HuH-7 (cell line): Measurements from ENCODE around the gene NDUFB3.
A peak's percentile ranks its signal among the peaks of the same experiment; 100 is the strongest.
"Not testable (repeated sequence)": the region's sequence is repeated elsewhere in the genome, so short reads cannot be mapped to it uniquely, and the experiment has no call there.

Experiments
- DNase-seq: peaks from one replicate; pipeline ENCODE4 v3.0.0; 2011; ENCODE audit warnings: low spot score

NDUFB3 gene

DNA sequence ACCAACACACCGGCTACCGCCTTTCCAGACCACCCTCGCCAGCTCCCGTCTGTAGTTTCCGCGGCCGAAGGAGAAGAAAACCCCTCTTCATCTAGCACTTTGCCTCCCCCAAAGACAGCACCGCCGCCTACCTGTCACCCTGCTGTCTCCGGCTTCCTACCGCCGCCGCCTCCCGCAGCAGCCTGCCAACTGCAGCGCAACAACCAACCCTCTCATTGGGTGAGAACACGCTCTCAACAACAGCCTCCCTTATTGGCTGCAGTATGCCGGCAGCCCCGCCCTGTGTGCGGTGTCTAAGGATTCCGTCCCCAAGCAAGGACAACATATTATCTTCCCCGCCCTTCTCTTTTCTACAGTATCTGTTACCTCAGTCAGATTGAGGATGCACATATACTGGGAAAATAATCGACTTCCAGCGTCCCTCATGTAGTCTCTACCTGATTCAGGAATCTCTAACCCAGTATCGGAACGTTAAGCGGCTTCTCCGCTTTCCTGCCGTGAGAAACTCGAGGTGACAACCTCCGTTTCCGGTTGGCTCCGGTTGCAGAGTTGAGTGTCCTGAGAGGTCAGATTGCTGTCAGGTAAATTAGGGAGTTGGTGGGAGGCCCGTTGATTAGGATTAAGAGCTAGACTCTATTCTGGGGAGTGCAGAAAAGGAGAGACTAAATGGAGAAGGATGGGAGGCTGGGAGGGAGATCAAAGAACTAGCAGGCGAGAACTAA, at the start of gene NDUFB3, which contains the start of gene HYCC2:
TSS of gene NDUFB3 (plus strand) at position 523 of the 722 bp plus-strand sequence. CDS start 6,882 bp downstream, outside the sequence.
TSS of gene HYCC2 (minus strand) at position 193 of the 722 bp plus-strand sequence. CDS start 47,662 bp downstream, outside the sequence.
- DNase-seq: peak; percentile 93

DNA sequence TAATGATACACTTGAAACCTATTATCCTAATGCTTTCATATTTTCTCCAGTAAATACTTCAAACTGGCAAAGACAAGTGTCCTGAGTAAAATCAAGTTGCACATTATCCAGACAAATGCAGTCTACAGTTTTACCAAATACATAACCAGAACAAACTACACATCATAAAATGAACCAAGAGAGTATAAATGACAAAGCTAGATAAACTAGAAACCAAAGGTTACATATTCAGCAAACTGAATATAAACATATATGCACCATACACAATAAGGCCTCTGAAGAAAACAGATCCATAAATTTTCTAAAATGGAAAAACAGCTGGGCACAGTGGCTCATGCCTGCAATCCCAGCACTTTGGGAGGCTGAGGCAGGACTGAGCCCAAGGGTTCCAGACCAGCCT, 47.3 kb upstream of the NDUFB3 start:
- no peak for DNase-seq

DNA sequence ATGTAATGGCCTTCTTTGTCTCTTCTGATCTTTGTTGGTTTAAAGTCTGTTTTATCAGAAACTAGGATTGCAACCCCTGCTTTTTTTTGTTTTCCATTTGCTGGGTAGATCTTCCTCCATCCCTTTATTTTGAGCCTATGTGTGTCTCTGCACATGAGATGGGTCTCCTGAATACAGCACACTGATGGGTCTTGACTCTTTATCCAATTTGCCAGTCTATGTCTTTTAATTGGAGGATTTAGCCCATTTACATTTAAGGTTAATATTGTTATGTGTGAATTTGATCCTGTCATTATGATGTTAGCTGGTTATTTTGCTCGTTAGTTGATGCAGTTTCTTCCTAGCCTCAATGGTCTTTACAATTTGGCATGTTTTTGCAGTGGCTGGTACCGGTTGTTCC, 37.4 kb upstream of the NDUFB3 start:
- DNase-seq: not testable (repeated sequence)

DNA sequence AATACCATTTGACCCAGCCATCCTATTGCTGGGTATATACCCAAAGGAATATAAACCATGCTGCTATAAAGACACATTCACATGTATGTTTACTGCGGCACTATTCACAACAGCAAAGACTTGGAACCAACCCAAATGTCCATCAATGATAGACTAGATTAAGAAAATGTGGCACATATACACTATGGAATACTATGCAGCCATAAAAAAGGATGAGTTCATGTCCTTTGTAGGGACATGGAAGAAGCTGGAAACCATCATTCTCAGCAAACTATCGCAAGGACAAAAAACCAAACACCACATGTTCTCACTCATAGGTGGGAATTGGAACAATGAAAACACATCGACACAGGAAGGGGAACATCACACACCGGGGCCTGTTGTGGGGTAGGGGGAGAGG, 33.4 kb upstream of the NDUFB3 start:
- not testable (repeated sequence) for DNase-seq

DNA sequence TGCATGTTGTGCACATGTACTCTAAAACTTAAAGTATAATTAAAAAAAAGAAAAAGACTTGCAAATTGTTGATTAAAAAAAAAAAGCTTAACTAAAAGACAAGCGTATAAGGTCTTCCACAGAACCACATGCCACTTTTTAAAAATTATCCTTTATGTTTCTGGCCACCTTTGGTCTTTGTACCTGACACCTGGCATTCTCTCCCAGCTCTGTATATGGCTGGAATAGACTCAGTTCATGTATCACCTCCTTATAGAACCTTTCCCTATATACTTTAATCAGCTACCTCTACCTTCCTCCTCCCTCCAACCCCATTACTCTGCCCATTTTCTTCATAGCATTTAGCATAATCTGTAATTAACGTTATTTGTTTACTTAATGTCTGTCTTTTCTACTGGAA, 32.9 kb upstream of the NDUFB3 start:
- DNase-seq: no peak

DNA sequence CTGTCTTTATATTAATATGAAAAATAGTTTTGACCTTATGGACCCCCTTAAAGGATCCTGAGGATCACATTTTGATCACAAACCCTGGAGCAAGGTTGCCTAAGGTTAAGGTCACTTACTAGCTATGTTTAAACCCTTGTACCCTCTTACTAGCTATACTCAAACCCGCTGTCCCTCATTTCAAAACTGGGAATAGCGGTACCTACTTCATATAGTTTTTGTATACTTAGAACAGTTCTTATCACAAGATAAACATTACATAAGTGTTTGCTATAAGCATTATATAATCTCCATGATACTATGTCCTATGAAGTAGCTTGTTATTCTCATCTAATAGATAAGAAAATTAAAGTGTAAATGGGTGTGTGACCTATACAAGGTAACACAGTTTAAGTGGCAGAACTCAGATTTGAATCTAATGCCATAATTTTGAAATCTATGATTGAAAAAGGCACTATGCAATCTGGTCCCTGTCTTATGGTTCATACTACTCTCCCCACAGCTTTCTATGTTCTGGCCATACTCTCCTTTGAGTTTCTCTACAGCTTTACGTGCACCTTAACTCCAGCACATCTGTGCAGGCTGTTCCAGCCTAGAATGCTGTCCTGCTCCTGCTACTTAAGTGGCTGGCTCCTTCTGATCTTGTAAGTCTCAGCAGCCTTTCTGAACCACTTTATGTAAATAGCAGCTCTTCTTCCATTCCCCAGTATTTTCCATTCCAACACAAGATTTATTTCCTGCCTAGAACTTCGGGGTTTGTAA, 30.8 kb upstream of the NDUFB3 start:
- DNase-seq: peak; percentile 33

DNA sequence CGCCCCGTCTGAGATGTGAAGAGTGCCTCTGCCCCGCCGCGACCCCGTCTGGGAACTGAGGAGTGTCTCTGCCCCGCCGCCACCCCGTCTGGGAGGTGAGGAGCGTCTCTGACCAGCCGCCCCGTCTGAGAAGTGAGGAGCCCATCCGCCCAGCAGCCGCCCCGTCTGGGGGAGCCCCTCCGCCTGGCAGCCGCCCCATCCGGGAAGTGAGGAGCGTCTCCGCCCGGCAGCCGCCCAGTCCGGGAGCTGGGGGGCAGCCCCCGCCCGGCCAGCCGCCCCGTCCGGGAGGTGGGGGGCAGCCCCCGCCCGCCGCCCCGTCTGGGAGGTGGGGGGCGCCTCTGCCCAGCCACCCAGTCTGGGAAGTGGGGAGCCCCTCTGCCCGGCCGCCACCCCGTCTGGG, 29.4 kb upstream of the NDUFB3 start:
- DNase-seq: not testable (repeated sequence)

DNA sequence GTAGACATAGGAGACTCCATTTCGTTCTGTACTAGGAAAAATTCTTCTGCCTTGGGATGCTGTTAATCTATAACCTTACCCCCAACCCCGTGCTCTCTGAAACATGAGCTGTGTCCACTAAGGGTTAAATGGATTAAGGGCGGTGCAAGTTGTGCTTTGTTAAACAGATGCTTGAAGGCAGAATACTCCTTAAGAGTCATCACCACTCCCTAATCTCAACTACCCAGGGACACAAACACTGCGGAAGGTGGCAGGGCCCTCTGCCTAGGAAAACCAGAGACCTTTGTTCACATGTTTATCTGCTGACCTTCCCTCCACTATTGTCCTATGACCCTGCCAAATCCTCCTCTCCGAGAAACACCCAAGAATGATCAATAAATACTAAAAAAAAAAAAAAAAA, 28.8 kb upstream of the NDUFB3 start:
- not testable (repeated sequence) for DNase-seq

DNA sequence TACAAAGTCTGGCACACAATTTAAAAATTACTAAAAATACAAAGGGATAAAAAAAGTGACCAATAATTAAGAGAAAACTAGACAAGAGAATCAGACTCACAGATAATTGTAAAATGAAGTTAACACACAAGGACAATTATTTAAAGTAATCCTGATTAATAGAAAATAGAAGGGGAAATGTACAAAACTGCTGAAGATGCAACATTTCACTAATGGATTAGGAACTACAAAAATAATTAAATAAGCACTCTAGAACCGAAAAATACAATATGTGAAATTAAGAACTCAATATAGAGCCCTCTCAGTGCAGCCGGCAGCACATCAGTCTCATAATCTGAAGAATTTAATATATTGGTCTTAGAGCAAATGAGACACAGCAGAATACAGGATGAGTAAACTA, 24.9 kb upstream of the NDUFB3 start:
- DNase-seq: no peak

DNA sequence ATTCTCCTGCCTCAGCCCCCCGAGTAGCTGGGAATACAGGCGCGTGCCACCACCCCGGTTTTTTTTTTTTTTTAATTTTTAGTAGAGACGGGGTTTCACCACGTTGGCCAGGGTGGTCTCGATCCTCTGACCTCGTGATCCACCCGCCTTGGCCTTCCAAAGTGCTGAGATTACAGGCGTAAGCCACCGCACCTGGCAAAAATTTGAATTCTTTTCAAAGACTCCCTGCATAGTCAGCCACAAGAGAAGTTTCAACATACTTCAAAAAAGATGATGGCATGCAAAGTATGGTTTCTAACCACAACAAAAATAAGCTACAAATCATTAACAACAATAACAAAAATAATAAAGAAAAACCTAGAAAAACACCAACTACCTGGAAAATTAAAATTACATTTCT, 22.3 kb upstream of the NDUFB3 start:
- no peak for DNase-seq

DNA sequence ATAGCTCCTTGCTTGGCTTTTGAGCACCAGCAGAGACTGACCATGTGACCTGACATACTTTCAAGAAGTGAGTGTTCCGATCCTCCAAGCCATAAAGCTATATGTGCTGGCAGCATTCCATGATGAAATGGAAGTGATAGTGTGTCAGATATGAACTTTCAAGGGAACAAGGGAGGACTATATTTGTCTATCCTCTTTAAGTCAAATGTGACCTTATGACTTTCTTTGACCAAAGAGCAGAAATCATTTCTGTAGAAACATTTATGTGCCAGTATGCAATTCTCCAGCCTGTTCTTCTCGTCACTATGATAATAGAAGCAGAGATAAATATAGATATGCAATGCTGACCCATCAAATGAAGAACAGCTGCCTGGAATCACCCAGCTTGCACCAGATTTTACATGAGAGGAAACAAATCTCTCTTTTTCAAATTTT, 14.7 kb upstream of the NDUFB3 start:
- DNase-seq: no peak

DNA sequence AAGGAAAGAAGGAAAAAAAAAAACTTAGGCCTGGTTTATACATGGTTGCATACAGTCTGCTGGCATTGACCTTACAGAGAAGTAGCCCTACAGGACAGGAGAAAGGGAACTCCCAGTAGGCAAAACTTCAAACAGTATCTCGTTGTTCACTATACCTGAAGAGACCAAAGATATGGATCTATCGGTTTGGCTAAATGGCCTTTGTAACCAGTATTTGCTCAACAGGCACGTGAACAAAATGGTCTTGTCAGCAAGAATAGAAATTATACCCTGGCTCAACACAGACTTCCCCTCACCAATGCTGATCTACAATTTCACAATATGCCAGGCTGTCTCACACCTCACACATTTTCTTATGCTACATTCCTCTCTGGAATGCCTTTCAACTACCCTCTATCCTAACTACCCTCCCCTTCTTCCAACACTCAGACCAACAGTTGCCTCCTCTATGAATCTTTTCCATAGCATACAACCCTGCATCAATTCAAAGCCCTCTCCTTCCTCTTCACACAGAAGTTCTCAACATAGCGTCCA, 14.0 kb upstream of the NDUFB3 start:
- peak; percentile 15 for DNase-seq

DNA sequence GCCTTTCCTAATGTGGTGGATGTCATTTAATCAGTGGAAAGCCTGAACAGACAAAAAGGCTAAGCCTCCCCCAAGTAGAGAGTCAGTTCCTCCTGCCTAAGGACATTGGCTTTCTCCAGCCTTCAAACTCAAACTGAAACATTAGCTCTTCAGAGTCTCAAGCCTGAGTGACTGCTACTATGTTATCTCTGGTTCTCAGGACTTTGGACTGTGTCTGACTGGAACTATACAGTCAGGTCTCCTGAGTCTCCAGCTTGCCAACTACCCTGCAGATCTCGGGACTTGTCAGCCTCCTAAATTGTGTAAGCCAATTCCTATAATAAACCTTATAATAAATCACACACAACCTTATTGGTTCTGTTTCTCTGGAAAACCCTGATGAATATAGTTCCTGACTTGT, 12.9 kb upstream of the NDUFB3 start:
- DNase-seq: peak; percentile 20

DNA sequence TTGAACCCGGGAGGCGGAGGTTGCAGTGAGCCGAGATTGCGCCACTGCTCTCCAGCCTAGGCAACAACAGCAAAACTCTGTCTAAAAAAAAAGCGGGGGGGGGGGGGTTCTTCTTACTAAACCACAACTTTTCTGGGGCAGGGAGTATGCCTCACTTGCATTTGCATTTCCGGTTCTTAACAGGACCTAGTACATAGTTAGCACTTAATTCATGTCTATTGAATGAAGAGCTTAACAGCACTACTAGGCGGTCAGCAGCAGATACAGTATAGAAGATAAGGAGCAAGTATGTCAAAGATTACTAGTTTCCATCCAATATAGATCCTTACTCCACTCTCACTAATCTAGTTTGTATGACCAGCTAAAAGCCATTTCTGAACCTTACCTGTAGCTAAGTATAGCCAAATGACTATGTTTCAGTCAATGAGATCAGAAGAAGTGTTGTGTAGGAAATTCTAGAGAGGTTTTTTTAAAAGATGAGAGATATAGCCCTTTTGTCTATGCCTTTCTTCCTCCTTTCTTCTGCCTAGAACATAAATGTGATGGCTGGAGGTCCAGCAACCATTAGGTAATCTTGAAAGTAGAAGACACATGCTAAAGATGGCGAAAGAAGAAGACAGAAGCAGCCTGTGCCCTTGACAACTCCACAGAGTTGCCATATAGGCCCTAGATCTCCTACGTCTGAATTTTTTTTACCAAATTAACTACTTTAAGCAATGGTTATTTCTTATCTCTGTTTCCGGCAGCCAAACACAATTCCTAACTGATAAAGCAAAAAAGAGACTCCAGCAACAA, 11.6 kb upstream of the NDUFB3 start:
- no peak for DNase-seq

DNA sequence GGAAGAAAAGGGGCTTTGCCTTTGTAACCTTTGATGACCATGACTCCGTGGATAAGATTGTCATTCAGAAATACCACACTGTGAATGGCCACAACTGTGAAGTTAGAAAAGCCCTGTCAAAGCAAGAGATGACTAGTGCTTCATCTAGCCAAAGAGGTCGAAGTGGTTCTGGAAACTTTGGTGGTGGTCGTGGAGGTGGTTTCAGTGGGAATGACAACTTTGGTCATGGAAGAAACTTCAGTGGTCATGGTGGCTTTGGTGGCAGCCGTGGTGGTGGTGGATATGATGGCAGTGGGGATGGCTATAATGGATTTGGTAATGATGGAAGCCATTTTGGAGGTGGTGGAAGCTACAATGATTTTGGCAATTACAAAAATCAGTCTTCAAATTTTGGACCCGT, 8.3 kb upstream of the NDUFB3 start:
- DNase-seq: not testable (repeated sequence)

DNA sequence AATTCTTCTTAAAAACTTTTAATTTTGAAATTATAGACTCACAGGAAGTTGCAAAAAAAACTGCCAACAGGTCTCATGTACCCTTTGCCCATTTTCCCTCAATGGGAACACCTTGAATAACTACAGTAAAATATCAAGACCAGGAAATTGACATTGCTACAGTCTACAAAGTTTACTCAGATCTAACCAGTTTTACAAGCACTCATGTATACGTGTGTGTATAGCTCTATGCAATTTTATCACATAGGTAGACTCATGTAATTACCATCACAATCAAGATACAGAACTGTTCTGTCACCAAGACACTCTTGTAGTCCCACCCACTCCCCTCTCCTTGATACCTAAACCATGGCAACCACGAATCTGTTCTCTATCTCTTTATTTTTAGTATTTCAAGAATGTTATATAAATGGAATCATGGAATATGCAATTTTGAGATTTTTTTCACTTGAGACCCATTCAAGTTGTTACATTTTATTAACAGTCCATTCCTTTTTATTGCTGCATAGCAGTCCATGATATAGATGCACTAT, 6.9 kb upstream of the NDUFB3 start:
- DNase-seq: no peak

DNA sequence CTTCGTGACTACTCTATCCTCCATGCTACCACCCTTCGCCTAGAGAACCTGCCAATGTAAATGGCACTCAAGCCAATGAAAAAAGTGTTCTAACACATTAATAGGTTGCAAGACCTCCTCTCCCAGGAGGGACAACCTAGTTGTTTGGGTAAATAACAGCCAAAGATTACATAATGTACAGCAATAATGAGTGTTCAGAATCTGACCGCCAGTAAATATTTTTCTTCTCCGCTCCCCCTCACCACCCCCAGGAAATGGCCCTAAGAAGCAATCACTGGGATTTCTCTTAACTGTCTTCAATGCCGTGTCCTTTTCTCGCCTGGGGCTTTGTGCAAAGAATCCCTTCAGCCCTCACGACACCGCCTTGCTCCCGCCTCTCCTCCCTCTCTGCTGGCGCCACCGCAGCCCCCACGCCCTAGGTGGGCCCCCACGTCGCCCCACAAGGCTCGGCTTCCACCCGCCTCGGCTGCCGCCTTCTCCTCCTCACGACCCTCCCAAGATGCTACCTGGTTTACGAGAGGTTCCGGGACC, 788 bp upstream of the NDUFB3 start:
- DNase-seq: peak; percentile 19

DNA sequence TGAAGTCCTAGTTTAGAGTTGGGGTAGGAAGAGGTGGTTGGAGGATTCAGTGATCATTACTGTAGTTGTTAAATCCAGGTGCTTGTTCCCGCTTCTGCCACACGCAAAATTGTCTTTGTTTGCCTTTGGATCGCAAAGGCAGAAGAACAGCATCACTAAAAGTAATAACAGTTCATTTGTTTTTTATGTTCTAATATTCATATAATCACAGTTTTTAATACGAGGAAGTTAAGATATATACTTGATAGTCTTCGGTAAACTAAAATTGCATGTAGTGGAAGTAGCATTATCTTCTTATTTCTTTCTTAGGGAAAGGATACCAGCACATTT, 365 bp downstream of the NDUFB3 start:
- no peak for DNase-seq

DNA sequence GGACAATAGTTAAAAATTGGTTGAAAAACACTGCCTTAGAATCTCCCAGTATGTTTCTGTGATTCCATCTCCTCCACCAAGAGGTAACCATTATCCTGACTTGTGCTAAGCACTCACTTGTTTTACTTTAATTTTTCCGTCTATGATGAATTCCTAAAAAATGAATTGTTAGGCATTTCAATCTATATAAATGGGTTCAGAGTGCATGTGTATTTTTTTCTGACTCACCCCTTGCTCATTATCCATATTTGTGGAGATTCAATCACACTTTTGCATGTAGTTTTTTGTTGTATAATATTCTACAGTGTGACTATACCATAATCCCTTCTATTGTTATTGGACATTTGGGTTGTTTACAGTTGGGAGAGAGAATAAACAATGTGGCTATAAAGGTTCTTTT, 1.3 kb downstream of the NDUFB3 start:
- no peak for DNase-seq

DNA sequence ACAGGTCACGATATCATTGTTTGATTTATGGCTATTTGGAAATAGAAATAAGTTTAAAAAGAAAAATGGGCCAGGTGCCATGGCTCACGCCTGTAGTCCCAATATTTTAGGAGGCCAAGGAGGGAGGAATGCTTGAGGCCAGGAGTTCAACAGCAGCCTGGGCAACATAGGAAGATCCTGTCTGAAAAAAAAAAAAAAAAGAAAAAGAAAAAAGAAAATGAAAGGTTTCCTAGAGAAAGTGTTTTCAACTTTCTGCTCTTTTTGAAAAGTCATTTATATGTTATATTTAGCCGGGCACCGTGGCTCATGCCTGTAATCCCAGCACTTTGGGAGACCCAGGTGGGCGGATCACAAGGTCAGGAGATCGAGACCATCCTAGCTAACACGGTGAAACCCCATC, 3.2 kb downstream of the NDUFB3 start:
- no peak for DNase-seq

DNA sequence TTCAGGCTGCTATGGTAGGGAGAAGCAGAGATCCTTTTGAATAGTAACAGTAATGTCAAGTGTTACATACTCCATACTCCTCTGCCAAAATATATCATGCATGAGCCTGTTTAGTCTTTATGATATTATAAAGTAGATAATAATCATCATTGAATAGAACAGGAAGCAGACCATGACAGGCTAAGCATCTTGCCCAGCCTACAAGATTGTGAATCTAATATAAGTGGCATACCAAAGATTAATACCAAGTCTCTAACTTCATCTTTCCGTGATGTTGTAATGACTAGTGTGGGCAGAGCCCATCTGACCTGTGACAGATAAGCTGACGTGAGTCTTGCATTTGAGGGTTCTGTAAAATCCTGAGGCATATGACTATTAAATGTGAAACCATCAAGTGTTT, 13.1 kb downstream of the NDUFB3 start:
- no peak for DNase-seq

DNA sequence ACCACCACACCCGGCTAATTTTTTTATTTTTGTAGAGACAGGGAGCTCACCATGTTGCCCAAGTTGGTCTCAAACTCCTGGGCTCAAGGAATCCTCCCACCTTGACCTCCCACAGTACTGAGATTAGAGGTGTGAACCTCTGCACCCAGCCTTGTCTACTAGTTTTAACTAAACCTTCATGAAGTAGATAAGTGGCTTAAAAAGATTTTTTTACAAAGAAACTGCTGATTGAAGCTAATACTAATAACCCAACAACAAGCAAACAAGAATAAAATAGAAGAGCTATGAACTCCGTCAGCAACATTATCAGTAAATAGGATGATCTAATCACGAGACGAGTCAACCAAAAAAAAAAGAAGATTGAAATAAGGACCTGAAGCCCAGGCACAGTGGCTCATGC, 18.8 kb downstream of the NDUFB3 start:
- no peak for DNase-seq
